Activated T-cell treated with anti-CD3 and anti-CD28 coated beads for 4 hours (primary cell): ENCODE data around the gene MED28.
"Not testable (repeated sequence)": the region's sequence is repeated elsewhere in the genome, so short reads cannot be mapped to it uniquely, and the experiment has no call there.

Experiments
- DNase-seq: peaks from one replicate; pipeline ENCODE4 v3.0.0-alpha.2; 2020

The MED28 gene

GRCh38 chr4:17619416-17620105, 5.1 kb downstream of the MED28 start:
- DNase-seq, result no peak

- DNase-seq, result no peak
Observed at GRCh38 chr4:17623451-17624001, 9.1 kb downstream of the MED28 start.

- DNase-seq, result no peak
Observed at GRCh38 chr4:17624821-17625220, 10.4 kb downstream of the MED28 start.

GRCh38 chr4:17630228-17630627, 15.8 kb downstream of the MED28 start:
- DNase-seq, result no peak

GRCh38 chr4:17633600-17633999, 19.2 kb downstream of the MED28 start:
- DNase-seq, result no peak

GRCh38 chr4:17635056-17635455, 20.6 kb downstream of the MED28 start:
- DNase-seq, result no peak

GRCh38 chr4:17636341-17636695, 21.9 kb downstream of the MED28 start:
- DNase-seq, result no peak

- DNase-seq, result peak; percentile 59
Observed at GRCh38 chr4:17636696-17637622, 22.5 kb downstream of the MED28 start.

- DNase-seq, result no peak
Observed at GRCh38 chr4:17639136-17639535, 24.7 kb downstream of the MED28 start.

- no peak for DNase-seq
Observed at GRCh38 chr4:17642398-17642783, 27.9 kb downstream of the MED28 start.

- DNase-seq, result no peak
Observed at GRCh38 chr4:17646693-17647092, 32.3 kb downstream of the MED28 start.

GRCh38 chr4:17647176-17647806, 32.9 kb downstream of the MED28 start:
- no peak for DNase-seq

GRCh38 chr4:17647927-17648326, 33.5 kb downstream of the MED28 start:
- no peak for DNase-seq

GRCh38 chr4:17650406-17650805, 36.0 kb downstream of the MED28 start:
- no peak for DNase-seq

- DNase-seq, result no peak
Observed at GRCh38 chr4:17654701-17655100, 40.3 kb downstream of the MED28 start.

- no peak for DNase-seq
Observed at GRCh38 chr4:17657090-17657489, 42.6 kb downstream of the MED28 start.

GRCh38 chr4:17657849-17658248, 43.4 kb downstream of the MED28 start:
- DNase-seq, result no peak

- DNase-seq, result not testable (repeated sequence)
Observed at GRCh38 chr4:17659196-17659595, 44.8 kb downstream of the MED28 start.

- no peak for DNase-seq
Observed at GRCh38 chr4:17662694-17663093, 48.3 kb downstream of the MED28 start.

GRCh38 chr4:17664755-17665154, 50.3 kb downstream of the MED28 start:
- no peak for DNase-seq

- no peak for DNase-seq
Observed at GRCh38 chr4:17665346-17665745, 50.9 kb downstream of the MED28 start.

- DNase-seq, result no peak
Observed at GRCh38 chr4:17665852-17666251, 51.4 kb downstream of the MED28 start.

- DNase-seq, result no peak
Observed at GRCh38 chr4:17667253-17667652, 52.8 kb downstream of the MED28 start.
